NCI-H2227 treated with DMSO at 0.1 percent for 48 hours (cell line): ENCODE measurements around the gene CCNY.
"Not testable (repeated sequence)": the region's sequence is repeated elsewhere in the genome, so short reads cannot be mapped to it uniquely, and the experiment has no call there.

Source experiments
- DNase-seq: peaks from one replicate; lab custom pipeline; 2025; lab: John Stamatoyannopoulos, UW

Gene CCNY

GRCh38 chr10:35334297-35334696 lies 2.0 kb upstream of the CCNY start:
- DNase-seq: no peak

- no peak for DNase-seq
Observed at GRCh38 chr10:35335133-35336083, 901 bp upstream of the CCNY start.

GRCh38 chr10:35336921-35337823 lies 863 bp downstream of the CCNY start:
- no peak for DNase-seq

- DNase-seq: no peak
Observed at GRCh38 chr10:35339942-35340341, 3.6 kb downstream of the CCNY start.

GRCh38 chr10:35340975-35341374 lies 4.7 kb downstream of the CCNY start:
- DNase-seq: no peak

- no peak for DNase-seq
Observed at GRCh38 chr10:35341521-35341920, 5.2 kb downstream of the CCNY start.

GRCh38 chr10:35342183-35342753 lies 6.0 kb downstream of the CCNY start:
- no peak for DNase-seq

GRCh38 chr10:35343739-35344138 lies 7.4 kb downstream of the CCNY start:
- no peak for DNase-seq

- DNase-seq: no peak
Observed at GRCh38 chr10:35345383-35345742, 9.1 kb downstream of the CCNY start.

GRCh38 chr10:35346248-35346647 lies 9.9 kb downstream of the CCNY start:
- no peak for DNase-seq

- DNase-seq: no peak
Observed at GRCh38 chr10:35347121-35347562, 10.8 kb downstream of the CCNY start.

GRCh38 chr10:35347899-35348608 lies 11.7 kb downstream of the CCNY start:
- no peak for DNase-seq

- no peak for DNase-seq
Observed at GRCh38 chr10:35348609-35349388, 12.5 kb downstream of the CCNY start.

- no peak for DNase-seq
Observed at GRCh38 chr10:35349389-35349915, 13.1 kb downstream of the CCNY start.

GRCh38 chr10:35351021-35351420 lies 14.7 kb downstream of the CCNY start:
- DNase-seq: no peak

- no peak for DNase-seq
Observed at GRCh38 chr10:35352097-35352496, 15.8 kb downstream of the CCNY start.

- DNase-seq: no peak
Observed at GRCh38 chr10:35352512-35352911, 16.2 kb downstream of the CCNY start.

- DNase-seq: no peak
Observed at GRCh38 chr10:35353395-35353794, 17.1 kb downstream of the CCNY start.

GRCh38 chr10:35353805-35354204 lies 17.5 kb downstream of the CCNY start:
- no peak for DNase-seq

- DNase-seq: not testable (repeated sequence)
Observed at GRCh38 chr10:35354257-35354656, 17.9 kb downstream of the CCNY start.
